Activated T-helper 2 cell treated with anti-CD3 and anti-CD28 coated beads, Interferon-gamma antibody, Interleukin-2, Interleukin-4, amounts not matched to agents 10 μg/mL and 5 μg/mL and 100 μg/mL, durations not matched to agents 14 hours and 24 hours and 36 hours (primary cell): ENCODE data around the gene ZNF385B. TPM values are rescaled to one million over a fixed set of nuclear protein-coding genes. Genes with fewer than 3 reads are reported as not detected.
"Not testable (repeated sequence)": the region's sequence is repeated elsewhere in the genome, so short reads cannot be mapped to it uniquely, and the experiment has no call there.

ENCODE experiments used
- DNase-seq: peaks from one replicate; pipeline ENCODE4 v3.0.0; 2021; ENCODE audit warnings: low spot score
- H3K27ac Mint-ChIP-seq: one replicate; pipeline ENCODE4 v1.8.0; 2021; ENCODE audit warnings: mixed read lengths
- H3K27me3 Mint-ChIP-seq: one replicate; pipeline ENCODE4 v1.8.0; 2021; ENCODE audit warnings: low read depth, mixed read lengths
- H3K36me3 Mint-ChIP-seq: one replicate; pipeline ENCODE4 v1.8.0; 2021; ENCODE audit warnings: low read depth, mixed read lengths
- H3K4me1 Mint-ChIP-seq: one replicate; pipeline ENCODE4 v1.8.0; 2021; ENCODE audit warnings: low read depth, mixed read lengths
- H3K4me3 Mint-ChIP-seq: one replicate; pipeline ENCODE4 v1.8.0; 2021; ENCODE audit warnings: low read depth, mild to moderate bottlenecking, moderate library complexity, mixed read lengths
- H3K9me3 Mint-ChIP-seq: one replicate; pipeline ENCODE4 v1.8.0; 2021; ENCODE audit warnings: mixed read lengths
- intact Hi-C: fragments of 100-400 bp; cut with micrococcal nuclease; formaldehyde crosslinking; loops from one replicate; pipeline ENCODE4 v1.15.1; 2023
- total RNA-seq: library from RNA; stranded (reverse); gene quantifications from 2 replicates; pipeline ENCODE4 v1.2.3, GENCODE V29; 2022

The ZNF385B gene
- total RNA-seq, 1 donor from 2014 or later, result not detected

DNA sequence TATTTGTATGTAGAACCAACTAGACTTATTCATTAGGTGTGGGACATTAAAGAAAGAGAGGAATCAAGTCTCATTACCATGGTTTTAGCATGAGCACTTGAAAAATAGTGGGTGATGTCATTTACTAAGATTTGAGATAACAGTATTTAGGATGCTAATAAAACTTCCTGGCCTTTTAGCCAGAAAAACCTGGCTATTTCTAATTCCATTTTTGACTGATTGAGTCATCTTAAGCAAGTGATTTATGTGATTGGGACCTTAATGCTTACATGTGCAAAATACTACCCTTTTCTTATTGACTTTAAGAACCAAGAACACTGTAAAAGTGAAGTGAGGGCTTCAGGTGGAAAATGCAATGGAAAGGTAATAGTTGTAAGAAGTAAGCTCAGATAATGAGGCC, 400.0 kb downstream of the ZNF385B start:
- H3K27ac Mint-ChIP-seq, result no peak overlapping the region
- intact Hi-C loops, result no loop called here
- H3K9me3 Mint-ChIP-seq, result peaks cover 6% of the 10 kb centered on the region
- no peaks in the 10 kb centered on the region for H3K27me3 Mint-ChIP-seq
- DNase-seq, result no peak
- peaks cover 5% of the 10 kb centered on the region for H3K4me1 Mint-ChIP-seq
- H3K36me3 Mint-ChIP-seq, result no peaks in the 10 kb centered on the region
- no peak overlapping the region for H3K4me3 Mint-ChIP-seq

DNA sequence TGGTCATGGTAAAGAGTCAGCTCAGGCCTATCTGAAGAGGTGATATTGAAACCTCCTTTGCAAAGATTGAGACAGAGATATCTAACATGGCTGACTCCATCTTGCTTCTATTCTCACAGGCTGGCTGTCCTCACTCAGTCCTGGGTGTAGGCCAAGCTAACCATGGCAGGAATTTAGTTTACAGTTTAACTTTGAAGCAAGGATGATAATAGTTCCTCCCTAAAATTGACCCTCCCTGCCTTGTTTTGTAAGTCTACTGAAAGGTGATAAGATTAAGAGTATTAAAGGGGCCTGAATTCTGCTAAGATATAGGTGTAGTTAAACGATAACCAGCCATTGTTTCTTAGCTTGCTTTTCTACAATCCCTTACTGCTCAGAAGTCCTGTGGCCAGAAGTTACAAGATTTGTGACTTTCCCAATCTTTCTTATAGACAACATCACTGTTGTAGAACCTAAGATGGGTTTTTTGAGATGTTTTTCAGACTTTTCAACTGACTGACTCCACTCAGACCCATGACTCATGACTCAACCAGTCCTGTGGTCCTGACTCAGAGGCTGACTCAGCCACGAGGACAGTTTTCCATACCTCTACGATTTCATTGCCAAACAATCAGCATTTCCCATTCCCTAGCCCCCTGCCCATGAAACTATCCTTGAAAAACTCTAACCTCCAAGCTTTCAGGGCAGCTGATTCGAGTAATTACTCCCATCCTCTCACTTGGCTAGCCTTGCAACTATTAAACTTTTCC, 401.1 kb downstream of the ZNF385B start:
- Mint-ChIP-seq H3K36me3 (no peaks in the 10 kb centered on the region), H3K9me3 (peaks cover 6% of the 10 kb centered on the region), H3K4me1 (peaks cover 5% of the 10 kb centered on the region), H3K4me3 (no peak overlapping the region), H3K27ac (no peak overlapping the region), H3K27me3 (no peaks in the 10 kb centered on the region)
- no peak for DNase-seq
- intact Hi-C loops, result no loop called here

DNA sequence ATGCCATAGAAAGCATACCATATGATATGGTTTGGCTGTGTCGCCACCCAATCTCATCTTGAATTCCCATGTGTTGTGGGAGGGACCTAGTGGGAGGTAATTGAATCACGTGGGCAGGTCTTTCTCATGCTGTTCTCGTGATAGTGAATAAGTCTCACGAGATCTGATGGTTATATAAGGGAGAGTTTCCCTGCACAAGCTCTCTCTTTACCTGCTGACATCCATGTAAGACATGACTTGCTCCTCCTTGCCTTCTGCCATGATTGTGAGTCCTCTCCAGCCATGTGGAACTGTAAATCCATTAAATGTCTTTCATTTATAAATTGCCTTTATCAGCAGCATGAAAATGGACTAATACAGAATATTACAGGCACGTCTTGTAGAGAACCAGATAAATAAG, 403.3 kb downstream of the ZNF385B start:
- DNase-seq, H3K36me3 Mint-ChIP-seq, H3K9me3 Mint-ChIP-seq, intact Hi-C loops, H3K27me3 Mint-ChIP-seq, H3K4me3 Mint-ChIP-seq, H3K4me1 Mint-ChIP-seq, H3K27ac Mint-ChIP-seq: not testable (repeated sequence)

DNA sequence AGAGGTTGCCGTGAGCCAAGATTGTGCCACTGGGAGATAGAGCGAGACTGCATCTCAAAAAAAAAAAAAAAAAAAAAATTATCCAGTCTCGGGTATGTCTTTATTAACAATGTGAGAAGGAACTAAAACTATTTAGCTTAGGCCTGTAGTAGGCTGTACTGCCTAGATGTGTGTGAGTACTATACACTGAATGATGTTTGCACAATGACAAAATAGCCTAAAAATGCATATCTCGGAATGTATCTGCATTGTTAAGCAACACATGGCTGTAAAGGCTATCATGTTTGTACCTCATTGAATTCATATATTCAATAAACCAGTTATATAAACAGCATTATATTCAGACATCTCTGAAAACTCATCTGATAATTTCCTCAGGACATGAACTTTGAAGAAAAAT, 405.6 kb downstream of the ZNF385B start:
- Mint-ChIP-seq H3K36me3 (no peaks in the 10 kb centered on the region), H3K4me3 (no peak overlapping the region), H3K4me1 (peaks cover 5% of the 10 kb centered on the region), H3K27me3 (no peaks in the 10 kb centered on the region), H3K27ac (no peak overlapping the region), H3K9me3 (peaks cover 6% of the 10 kb centered on the region)
- intact Hi-C loops, result no loop called here
- no peak for DNase-seq

DNA sequence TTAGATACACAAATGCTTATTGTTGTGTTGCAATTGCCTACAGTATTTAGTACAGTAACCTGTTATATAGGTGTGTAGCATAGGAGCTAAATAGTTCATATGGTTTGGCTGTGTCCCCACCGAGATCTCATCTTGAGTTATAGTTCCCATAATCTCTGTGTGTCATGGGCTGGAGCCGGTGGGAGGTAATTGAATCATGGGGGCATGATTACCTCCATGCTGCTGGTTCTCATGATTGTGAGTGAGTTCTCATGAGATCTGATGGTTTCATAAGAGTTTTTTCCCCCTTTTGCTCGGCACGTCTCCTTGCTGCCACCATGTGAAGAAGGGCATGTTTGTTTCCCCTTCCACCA, 406.3 kb downstream of the ZNF385B start:
- Mint-ChIP-seq H3K9me3 (peaks cover 6% of the 10 kb centered on the region), H3K36me3 (no peaks in the 10 kb centered on the region), H3K27ac (no peak overlapping the region), H3K4me1 (no peaks in the 10 kb centered on the region), H3K27me3 (no peaks in the 10 kb centered on the region), H3K4me3 (no peak overlapping the region)
- no peak for DNase-seq
- intact Hi-C loops, result no loop called here

DNA sequence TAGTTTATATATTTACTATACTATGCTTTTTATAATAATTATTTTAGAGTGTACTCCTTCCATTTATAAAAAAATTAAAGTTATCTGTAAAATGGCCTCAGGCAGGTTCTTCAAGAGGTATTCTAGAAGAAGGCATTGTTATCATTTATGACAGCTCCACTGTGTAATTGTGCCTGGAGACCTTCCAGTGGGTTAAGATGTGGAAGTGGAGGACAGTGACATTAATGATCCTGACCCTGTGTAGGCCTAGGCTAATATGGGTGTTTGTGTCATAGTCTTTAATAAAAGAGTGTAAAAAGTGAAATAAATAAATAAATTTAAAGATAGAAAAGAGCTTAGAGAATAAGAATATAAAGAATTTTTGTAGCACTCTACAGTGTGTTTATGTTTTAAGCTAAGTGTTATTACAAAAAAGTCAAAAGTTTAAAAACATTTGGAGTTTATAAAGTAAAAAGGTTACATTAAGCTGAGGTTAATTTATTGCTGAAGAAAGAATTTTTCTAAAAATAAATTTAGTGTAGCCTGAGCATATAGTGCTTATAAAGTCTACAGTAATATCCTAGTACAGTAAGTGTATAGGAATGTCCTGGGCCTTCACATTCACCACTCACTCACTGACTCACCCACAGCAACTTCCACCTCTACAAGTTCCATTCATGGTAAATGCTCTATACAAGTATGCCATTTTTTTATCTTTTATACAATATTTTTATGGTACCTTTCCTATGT, 406.8 kb downstream of the ZNF385B start:
- Mint-ChIP-seq H3K4me1 (no peaks in the 10 kb centered on the region), H3K27me3 (no peaks in the 10 kb centered on the region), H3K4me3 (no peak overlapping the region), H3K9me3 (peaks cover 6% of the 10 kb centered on the region), H3K36me3 (no peaks in the 10 kb centered on the region), H3K27ac (no peak overlapping the region)
- intact Hi-C loops, result no loop called here
- no peak for DNase-seq

DNA sequence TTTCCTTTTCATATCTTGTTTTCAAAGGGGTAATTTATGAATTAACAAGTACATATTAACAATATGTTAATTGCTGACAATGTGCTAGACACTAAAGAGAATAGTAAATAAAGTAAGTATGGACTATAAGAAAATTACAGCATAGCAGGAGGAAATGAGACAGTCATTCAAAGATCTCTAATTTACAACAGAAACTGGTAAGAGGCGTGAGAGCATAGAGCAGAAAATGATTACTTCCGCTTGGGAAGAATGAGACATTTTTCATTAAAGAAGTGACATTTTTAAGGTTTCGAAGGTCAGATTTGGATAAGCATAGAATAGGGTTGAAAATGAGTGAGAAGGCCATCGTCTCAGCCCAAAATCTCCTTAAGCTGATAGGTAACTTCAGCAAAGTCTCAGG, 412.4 kb downstream of the ZNF385B start:
- Mint-ChIP-seq H3K27ac (no peak overlapping the region), H3K36me3 (no peaks in the 10 kb centered on the region), H3K4me3 (no peak overlapping the region), H3K4me1 (no peaks in the 10 kb centered on the region), H3K9me3 (no peaks in the 10 kb centered on the region), H3K27me3 (peaks cover 2% of the 10 kb centered on the region)
- no peak for DNase-seq
- intact Hi-C loops, result loop anchor here (10.0 kb wide), 2 partner anchors 654 to 684 kb away; no protein-coding TSS in a partner anchor

DNA sequence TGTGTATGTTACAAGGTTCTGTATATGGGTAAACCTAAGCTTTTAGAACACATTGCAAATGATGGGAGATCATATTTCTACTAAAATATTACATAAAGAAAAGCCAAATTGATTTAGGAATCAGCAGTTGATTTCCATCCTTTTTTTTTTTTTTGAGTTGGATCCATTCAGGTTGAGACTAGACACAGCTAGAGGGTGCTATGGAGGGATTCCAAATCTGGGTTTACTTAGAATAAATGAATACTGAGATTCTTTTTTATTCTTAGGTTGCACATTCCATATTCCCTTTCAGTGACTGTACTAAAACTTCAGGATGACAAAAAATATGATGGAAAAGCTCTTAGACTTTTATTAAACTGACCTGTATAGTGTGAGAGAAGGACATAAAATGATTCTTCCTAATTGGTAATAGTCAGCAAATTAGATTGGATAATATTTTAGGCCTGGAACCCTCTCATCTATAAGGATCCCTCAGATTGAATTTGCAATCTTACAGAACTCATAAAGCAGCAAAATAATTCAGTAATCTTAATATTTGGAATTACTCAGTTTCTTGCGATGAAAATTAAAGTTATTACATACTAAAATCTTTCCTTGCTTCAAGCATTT, 413.5 kb downstream of the ZNF385B start:
- Mint-ChIP-seq H3K27ac (no peak overlapping the region), H3K36me3 (no peaks in the 10 kb centered on the region), H3K9me3 (no peaks in the 10 kb centered on the region), H3K4me1 (no peaks in the 10 kb centered on the region), H3K4me3 (no peak overlapping the region), H3K27me3 (peaks cover 8% of the 10 kb centered on the region)
- DNase-seq, result no peak
- intact Hi-C loops, result loop anchor here (10.0 kb wide), 2 partner anchors 653 to 683 kb away; no protein-coding TSS in a partner anchor

DNA sequence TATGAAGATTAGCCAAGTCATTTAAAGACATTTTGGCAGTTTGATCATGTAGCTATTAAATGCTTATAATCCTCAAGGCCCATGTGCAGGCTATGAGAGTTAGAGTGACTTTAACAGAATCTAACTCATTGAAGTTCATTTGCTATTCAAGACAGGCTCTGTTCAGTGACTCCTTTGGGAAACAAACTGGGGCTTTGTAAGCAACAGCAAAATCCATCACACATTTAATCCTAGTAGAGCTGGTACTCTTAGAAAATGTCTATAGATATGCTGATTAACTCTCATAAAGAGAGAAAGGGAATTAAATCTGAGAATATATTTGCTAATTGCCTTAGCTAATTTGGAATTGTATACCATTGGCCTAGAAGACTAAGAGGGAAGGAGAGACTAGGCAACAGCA, 414.0 kb downstream of the ZNF385B start:
- intact Hi-C loops, result loop anchor here (10.0 kb wide), 2 partner anchors 653 to 683 kb away; no protein-coding TSS in a partner anchor
- Mint-ChIP-seq H3K4me3 (no peak overlapping the region), H3K27ac (no peak overlapping the region), H3K4me1 (no peaks in the 10 kb centered on the region), H3K36me3 (no peaks in the 10 kb centered on the region), H3K27me3 (peaks cover 12% of the 10 kb centered on the region), H3K9me3 (no peaks in the 10 kb centered on the region)
- no peak for DNase-seq

DNA sequence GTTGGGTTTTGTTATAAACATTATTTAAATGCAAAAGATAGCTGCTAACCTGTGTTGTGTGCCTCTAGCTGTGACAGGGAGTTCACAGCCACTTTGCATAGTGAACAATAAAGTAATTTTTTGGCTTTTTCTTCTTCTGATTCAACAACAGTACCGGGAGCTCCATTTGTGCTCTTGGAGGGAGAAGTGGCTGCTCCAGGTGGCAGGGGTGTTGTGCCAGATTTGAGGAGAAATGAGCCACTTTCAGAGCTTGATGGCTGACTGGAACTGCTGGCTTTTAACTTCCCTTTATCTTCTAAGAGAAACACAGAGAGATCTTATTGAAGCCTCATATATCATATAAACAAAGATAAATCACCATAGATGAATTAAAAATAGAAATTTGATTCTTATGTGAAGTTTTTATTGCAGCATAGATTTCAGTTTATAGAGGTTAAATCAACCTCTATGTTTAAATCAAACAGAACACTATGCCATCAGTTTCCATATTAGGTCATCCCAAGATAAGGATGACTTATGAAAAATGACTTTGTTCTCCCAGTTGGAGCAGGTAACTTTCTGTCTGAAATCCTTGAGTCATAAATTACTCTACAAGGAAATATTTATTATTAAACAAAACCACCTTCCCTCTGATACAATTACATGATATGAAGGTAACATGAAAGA, 414.8 kb downstream of the ZNF385B start:
- DNase-seq, result no peak
- no peak overlapping the region for H3K27ac Mint-ChIP-seq
- intact Hi-C loops, result loop anchor here (10.0 kb wide), 2 partner anchors 652 to 682 kb away; no protein-coding TSS in a partner anchor
- H3K27me3 Mint-ChIP-seq, result peaks cover 12% of the 10 kb centered on the region
- H3K4me1 Mint-ChIP-seq, result no peaks in the 10 kb centered on the region
- H3K9me3 Mint-ChIP-seq, result no peaks in the 10 kb centered on the region
- no peaks in the 10 kb centered on the region for H3K36me3 Mint-ChIP-seq
- no peak overlapping the region for H3K4me3 Mint-ChIP-seq

DNA sequence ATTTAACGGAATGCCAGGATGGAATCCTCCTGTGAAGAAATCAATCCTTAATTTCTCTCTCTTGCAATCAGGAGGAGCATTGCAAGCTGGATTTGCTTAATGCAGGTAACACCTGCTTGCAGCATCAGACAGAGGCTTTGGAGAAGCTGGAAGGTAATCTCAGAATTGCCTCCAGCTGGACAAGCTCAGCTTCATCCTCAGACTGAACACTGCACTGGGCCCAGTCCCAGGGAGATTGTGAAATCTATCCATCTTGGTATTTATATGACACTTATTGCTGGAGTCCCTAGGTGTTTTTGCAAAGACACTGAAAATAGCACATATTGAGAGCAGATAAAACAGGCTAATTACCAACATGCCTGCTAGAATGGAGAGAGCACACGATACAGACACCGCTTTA, 417.4 kb downstream of the ZNF385B start:
- H3K27ac Mint-ChIP-seq, result no peak overlapping the region

DNA sequence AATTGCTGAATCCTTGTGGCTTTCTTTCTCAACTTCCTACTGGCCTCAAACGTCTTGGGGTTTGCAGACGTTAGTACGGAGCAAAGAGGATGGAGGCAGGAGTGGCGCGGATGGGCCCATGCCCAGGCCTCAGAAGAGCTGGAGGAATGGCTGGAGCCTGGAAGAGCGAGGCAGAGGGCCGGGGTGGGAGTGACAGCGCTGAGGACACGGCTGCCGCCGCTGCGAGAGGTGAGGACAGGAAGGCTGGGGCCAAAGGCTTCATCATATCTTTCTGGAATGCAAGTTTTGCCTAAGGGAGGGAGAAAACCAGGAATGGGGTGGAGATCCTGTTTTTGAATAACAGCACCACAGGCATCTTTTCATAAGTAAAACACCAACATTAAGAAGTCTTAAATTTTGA, 418.2 kb downstream of the ZNF385B start:
- Mint-ChIP-seq H3K4me3 (no peak overlapping the region), H3K27ac (no peak overlapping the region), H3K27me3 (peaks cover 15% of the 10 kb centered on the region), H3K36me3 (no peaks in the 10 kb centered on the region), H3K9me3 (no peaks in the 10 kb centered on the region), H3K4me1 (no peaks in the 10 kb centered on the region)
- intact Hi-C loops, result loop anchor here (10.0 kb wide), 2 partner anchors 648 to 678 kb away; no protein-coding TSS in a partner anchor
- DNase-seq, result no peak

More for the DNA sequence above, 417.4 kb downstream of the ZNF385B start:
- Mint-ChIP-seq H3K27me3 (peaks cover 15% of the 10 kb centered on the region), H3K36me3 (no peaks in the 10 kb centered on the region), H3K4me1 (no peaks in the 10 kb centered on the region), H3K4me3 (no peak overlapping the region), H3K9me3 (no peaks in the 10 kb centered on the region)
- no peak for DNase-seq
- intact Hi-C loops, result loop anchor here (10.0 kb wide), 2 partner anchors 649 to 679 kb away; no protein-coding TSS in a partner anchor
